HG03196 (cell line): ENCODE measurements around the gene C14orf39.

Source experiments
- ATAC-seq: cut with Tn5 transposase; IDR thresholded peaks from one replicate; pipeline ENCODE4 v1.9.1; 2021; ENCODE audit not compliant: unreplicated experiment

The C14orf39 gene

GRCh38 chr14:60485598-60486251 lies at the start of gene C14orf39:
Gene C14orf39 (minus strand): TSS chr14:60486063. CDS start chr14:60485078, 985 bp downstream.
- no peak for ATAC-seq

- no peak for ATAC-seq
Measured at GRCh38 chr14:60532442-60532841, 46.6 kb upstream of the C14orf39 start.

- no peak for ATAC-seq
Measured at GRCh38 chr14:60515511-60516289, 29.8 kb upstream of the C14orf39 start.

GRCh38 chr14:60514741-60515491 lies 29.1 kb upstream of the C14orf39 start:
- no peak for ATAC-seq

GRCh38 chr14:60514378-60514740 lies 28.5 kb upstream of the C14orf39 start:
- no peak for ATAC-seq

- ATAC-seq: no peak
Measured at GRCh38 chr14:60512973-60513571, 27.2 kb upstream of the C14orf39 start.

GRCh38 chr14:60512126-60512525 lies 26.3 kb upstream of the C14orf39 start:
- no peak for ATAC-seq

GRCh38 chr14:60510951-60511599 lies 25.2 kb upstream of the C14orf39 start:
- ATAC-seq: no peak

- ATAC-seq: no peak
Measured at GRCh38 chr14:60510254-60510950, 24.5 kb upstream of the C14orf39 start.

GRCh38 chr14:60509438-60510253 lies 23.8 kb upstream of the C14orf39 start:
- no peak for ATAC-seq

- no peak for ATAC-seq
Measured at GRCh38 chr14:60508707-60509437, 23.0 kb upstream of the C14orf39 start, which contains the start of gene SIX6. Gene SIX6 (plus strand): TSS chr14:60509146. CDS start chr14:60509399, 253 bp downstream.

GRCh38 chr14:60508363-60508706 lies 22.5 kb upstream of the C14orf39 start:
- ATAC-seq: no peak

- no peak for ATAC-seq
Measured at GRCh38 chr14:60506985-60507829, 21.3 kb upstream of the C14orf39 start.

- ATAC-seq: no peak
Measured at GRCh38 chr14:60506462-60506984, 20.7 kb upstream of the C14orf39 start.

GRCh38 chr14:60506010-60506409 lies 20.1 kb upstream of the C14orf39 start:
- ATAC-seq: no peak

- ATAC-seq: no peak
Measured at GRCh38 chr14:60505448-60505847, 19.6 kb upstream of the C14orf39 start.

- ATAC-seq: no peak
Measured at GRCh38 chr14:60502541-60502940, 16.7 kb upstream of the C14orf39 start.

GRCh38 chr14:60495946-60496345 lies 10.1 kb upstream of the C14orf39 start:
- ATAC-seq: no peak
